BE2C (cell line): ENCODE results near the gene CCR9.

Experiments
- DNase-seq: peaks from one replicate; pipeline ENCODE4 v3.0.0-alpha.2; 2020
- H3K27me3 ChIP-seq: fragments of 250-450 bp; sonication (Bioruptor Pico); 2 replicates; pipeline ENCODE4 v1.5.1; 2020; ENCODE audit warnings: mild to moderate bottlenecking
- H3K36me3 ChIP-seq: fragments of 250-450 bp; sonication (Bioruptor Pico); 2 replicates; pipeline ENCODE4 v1.5.1; 2020; ENCODE audit warnings: mild to moderate bottlenecking
- H3K4me1 ChIP-seq: fragments of 250-450 bp; sonication (Bioruptor Pico); 2 replicates; pipeline ENCODE4 v1.5.1; 2020
- H3K4me3 ChIP-seq: 2 replicates; pipeline ENCODE4 v1.5.1; 2011; ENCODE audit warnings: low read depth, low read length
- H3K9me3 ChIP-seq: fragments of 250-450 bp; sonication (Bioruptor Pico); 2 replicates; pipeline ENCODE4 v1.5.1; 2020
- TF ChIP-seq, protein P1 (sequence below): IDR thresholded peaks from 2 replicates; pipeline ENCODE4 v1.5.1; 2012; ENCODE audit warnings: mild to moderate bottlenecking, low read depth, low read length

CCR9 gene

DNA sequence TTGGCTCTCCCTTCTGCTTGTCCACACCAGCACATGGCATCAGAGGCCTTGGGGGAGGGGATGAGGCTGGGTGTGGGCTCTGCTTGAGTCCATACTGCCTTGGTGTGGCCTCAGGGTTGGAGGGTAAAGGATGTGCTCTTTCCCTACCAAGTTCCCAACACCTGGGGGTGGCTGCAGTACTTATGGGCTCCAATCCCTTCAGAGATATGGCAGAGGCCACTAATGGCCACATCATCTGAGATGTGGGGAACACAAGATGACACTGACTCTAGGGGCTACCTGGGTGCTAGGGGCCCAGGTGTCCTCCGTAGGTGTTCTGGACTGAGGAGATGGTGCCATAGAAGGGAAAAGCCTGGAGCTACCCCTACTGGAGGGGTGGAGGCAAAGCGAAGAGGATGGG is 63.8 kb downstream of the CCR9 start:
- Histone ChIP-seq H3K9me3 (no peaks in the 10 kb centered on the region), H3K4me1 (no peaks in the 10 kb centered on the region), H3K4me3 (no peak overlapping the region), H3K27me3 (no peaks in the 10 kb centered on the region), H3K36me3 (no peaks in the 10 kb centered on the region)
- TF ChIP-seq, protein P1, sequence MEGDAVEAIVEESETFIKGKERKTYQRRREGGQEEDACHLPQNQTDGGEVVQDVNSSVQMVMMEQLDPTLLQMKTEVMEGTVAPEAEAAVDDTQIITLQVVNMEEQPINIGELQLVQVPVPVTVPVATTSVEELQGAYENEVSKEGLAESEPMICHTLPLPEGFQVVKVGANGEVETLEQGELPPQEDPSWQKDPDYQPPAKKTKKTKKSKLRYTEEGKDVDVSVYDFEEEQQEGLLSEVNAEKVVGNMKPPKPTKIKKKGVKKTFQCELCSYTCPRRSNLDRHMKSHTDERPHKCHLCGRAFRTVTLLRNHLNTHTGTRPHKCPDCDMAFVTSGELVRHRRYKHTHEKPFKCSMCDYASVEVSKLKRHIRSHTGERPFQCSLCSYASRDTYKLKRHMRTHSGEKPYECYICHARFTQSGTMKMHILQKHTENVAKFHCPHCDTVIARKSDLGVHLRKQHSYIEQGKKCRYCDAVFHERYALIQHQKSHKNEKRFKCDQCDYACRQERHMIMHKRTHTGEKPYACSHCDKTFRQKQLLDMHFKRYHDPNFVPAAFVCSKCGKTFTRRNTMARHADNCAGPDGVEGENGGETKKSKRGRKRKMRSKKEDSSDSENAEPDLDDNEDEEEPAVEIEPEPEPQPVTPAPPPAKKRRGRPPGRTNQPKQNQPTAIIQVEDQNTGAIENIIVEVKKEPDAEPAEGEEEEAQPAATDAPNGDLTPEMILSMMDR: no peak
- no peak for DNase-seq

DNA sequence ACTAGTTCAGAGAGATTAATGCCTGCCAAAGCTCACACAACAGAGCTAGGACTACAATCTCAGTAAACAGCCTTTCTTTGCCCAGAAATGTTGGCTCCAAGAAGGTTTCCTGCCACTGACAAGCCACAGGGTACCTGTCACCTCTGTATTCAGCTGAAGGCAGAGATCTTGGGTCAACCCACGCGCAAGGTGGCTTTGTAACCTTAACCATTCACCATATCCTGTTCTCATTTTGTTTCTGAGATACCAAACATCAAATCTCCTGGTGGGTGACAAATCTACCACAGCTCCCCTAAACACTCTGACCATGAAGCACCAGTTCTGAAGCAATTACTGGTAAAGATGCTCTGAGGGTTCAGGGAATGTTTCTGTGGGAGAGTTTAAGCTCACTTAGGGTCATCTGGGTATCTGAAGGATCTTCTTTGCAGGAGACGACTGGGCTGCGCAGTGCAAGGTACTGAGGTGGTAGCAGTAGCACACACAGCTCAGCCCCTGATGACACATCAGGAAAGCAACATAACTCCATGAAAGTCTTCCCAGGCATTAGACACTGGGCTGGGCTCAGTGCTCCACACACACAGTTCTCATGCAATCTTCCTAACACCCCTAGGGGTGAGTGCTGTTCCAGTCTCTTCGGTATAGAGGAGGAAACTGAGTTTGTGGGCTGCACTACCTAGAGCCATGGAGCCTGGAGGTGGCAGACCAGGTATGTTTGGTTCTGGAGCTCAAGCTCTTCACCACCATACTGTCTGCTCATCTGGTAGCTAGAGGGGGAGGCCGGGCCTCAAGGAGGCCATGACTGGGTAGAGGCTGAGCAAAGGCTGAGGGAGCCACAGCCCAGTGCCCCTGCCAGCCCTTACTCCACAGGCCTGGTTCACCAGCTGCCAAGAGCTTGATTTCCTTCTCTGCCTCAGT is 64.6 kb downstream of the CCR9 start:
- H3K36me3 ChIP-seq: no peaks in the 10 kb centered on the region
- no peaks in the 10 kb centered on the region for H3K4me1 ChIP-seq
- DNase-seq: no peak

DNA sequence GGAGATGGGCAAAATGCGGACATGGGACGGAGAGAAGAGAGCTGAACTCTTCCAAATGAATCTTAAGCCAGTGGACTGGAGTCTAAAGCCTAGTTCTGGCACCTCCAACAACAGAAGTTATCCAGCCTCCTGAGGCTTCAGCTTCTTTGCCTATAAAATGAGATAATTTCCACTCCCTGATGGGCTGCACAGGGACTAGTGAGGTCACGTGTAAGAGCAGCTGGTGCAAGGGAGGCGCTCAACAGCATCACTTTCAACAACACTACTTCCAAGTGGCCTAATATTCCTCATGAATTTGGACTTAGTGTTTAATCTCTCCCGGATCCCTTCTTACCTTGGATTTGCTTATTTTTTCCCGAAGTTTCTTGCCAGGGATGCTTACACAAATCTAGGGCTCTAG is 65.6 kb downstream of the CCR9 start:
- TF ChIP-seq, protein P1: no peak
- no peak overlapping the region for H3K4me3 ChIP-seq
- H3K4me1 ChIP-seq: no peaks in the 10 kb centered on the region
- H3K9me3 ChIP-seq: no peaks in the 10 kb centered on the region
- DNase-seq: no peak
- no peaks in the 10 kb centered on the region for H3K36me3 ChIP-seq
- no peaks in the 10 kb centered on the region for H3K27me3 ChIP-seq

More for the DNA sequence above, 64.6 kb downstream of the CCR9 start:
- H3K27me3 ChIP-seq: no peaks in the 10 kb centered on the region
- no peak overlapping the region for H3K4me3 ChIP-seq
- H3K9me3 ChIP-seq: no peaks in the 10 kb centered on the region
- TF ChIP-seq, protein P1: no peak

DNA sequence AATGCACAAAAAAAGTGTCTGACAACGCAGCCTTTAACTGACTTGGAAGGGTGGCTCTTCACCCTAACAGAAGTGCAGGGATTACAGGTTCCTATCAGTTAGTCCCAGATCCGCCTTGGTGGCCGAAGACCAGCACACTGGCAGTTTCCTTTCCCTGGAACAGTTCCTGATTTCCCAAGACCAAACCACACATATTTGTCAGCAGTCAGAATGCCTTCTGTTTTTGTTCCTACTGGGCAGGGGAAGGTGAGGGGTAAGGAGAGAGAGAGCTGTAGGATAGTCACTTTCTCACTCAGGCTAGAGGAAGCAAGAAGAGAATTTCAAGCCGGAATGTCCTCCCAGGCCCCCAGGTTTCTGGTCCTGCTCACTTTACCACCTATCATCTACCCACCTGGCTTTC is 66.1 kb downstream of the CCR9 start:
- DNase-seq: no peak
- no peak overlapping the region for H3K4me3 ChIP-seq

More for the DNA sequence above, 66.1 kb downstream of the CCR9 start:
- TF ChIP-seq, protein P1: no peak
- H3K27me3 ChIP-seq: no peaks in the 10 kb centered on the region
- no peaks in the 10 kb centered on the region for H3K9me3 ChIP-seq
- H3K4me1 ChIP-seq: no peaks in the 10 kb centered on the region
- H3K36me3 ChIP-seq: no peaks in the 10 kb centered on the region
